HG02981 (cell line): ENCODE measurements around the gene SDK1.

Source experiments
- ATAC-seq: cut with Tn5 transposase; IDR thresholded peaks from one replicate; pipeline ENCODE4 v1.9.1; 2021; ENCODE audit warnings: mild to moderate bottlenecking, moderate library complexity; ENCODE audit not compliant: unreplicated experiment

SDK1 gene

GRCh38 chr7:4269086-4269485, 968.0 kb downstream of the SDK1 start:
- no peak for ATAC-seq

- no peak for ATAC-seq
Measured at GRCh38 chr7:4269746-4270145, 968.7 kb downstream of the SDK1 start.

- ATAC-seq, result no peak
Measured at GRCh38 chr7:4270268-4270667, 969.2 kb downstream of the SDK1 start.

GRCh38 chr7:4270941-4271715, 970.1 kb downstream of the SDK1 start:
- no peak for ATAC-seq

- ATAC-seq, result no peak
Measured at GRCh38 chr7:4271716-4272015, 970.6 kb downstream of the SDK1 start.

- no peak for ATAC-seq
Measured at GRCh38 chr7:4272141-4272540, 971.1 kb downstream of the SDK1 start.

GRCh38 chr7:4273566-4274230, 972.6 kb downstream of the SDK1 start:
- ATAC-seq, result no peak

- ATAC-seq, result no peak
Measured at GRCh38 chr7:4274286-4274685, 973.2 kb downstream of the SDK1 start.

- ATAC-seq, result no peak
Measured at GRCh38 chr7:4277936-4278335, 976.9 kb downstream of the SDK1 start.

- no peak for ATAC-seq
Measured at GRCh38 chr7:4279216-4279615, 978.2 kb downstream of the SDK1 start.

- ATAC-seq, result no peak
Measured at GRCh38 chr7:4281231-4281993, 980.4 kb downstream of the SDK1 start.

GRCh38 chr7:4282434-4283223, 981.6 kb downstream of the SDK1 start:
- no peak for ATAC-seq

GRCh38 chr7:4286351-4286750, 985.3 kb downstream of the SDK1 start:
- ATAC-seq, result no peak

GRCh38 chr7:4288791-4289394, 987.8 kb downstream of the SDK1 start:
- ATAC-seq, result no peak

GRCh38 chr7:4297165-4297917, 996.3 kb downstream of the SDK1 start:
- ATAC-seq, result no peak

- ATAC-seq, result no peak
Measured at GRCh38 chr7:4297918-4298219, 996.8 kb downstream of the SDK1 start.

- ATAC-seq, result no peak
Measured at GRCh38 chr7:4299431-4299830, 998.4 kb downstream of the SDK1 start.

GRCh38 chr7:4302203-4302905, 1001.3 kb downstream of the SDK1 start:
- no peak for ATAC-seq

- no peak for ATAC-seq
Measured at GRCh38 chr7:4307316-4308204, 1006.5 kb downstream of the SDK1 start.
